ENCODE measurements around the gene MPHOSPH9.
"Not testable (repeated sequence)": the region's sequence is repeated elsewhere in the genome, so short reads cannot be mapped to it uniquely, and the experiment has no call there.

MPHOSPH9 gene

DNA sequence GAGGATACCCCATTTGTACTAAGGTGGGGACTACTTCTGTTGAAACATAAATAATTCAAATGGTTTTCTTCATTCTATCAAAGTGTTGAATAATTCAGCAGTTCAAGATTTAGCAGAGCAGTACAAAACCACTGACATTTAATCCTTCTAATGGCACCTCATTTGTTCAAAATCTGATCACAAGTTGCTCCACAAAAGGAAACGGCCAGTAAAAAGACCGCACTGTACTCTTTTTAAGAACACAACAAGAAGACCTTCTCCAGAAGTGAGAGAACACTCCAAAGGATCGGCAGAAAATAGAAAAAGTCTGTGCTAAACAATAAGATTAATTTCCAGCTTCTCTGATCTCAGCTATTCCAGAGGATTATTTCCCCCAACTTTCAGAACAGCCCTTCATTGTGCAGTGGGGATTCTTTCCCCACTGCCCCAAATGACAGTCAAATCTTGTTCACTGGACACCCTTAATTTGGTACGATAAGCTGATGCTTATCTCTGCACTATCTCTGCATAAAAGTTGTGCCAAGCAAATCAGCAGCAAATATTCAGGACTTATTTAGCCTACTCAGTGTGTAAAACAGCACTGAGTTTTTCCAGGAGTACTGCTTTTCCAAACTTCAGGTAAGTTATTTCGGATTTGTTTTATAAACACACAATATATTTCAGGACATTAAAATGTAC lies 5.2 kb downstream of the MPHOSPH9 start:
- DNase-seq (ENCODE audit: low read depth in 2 of 2): no peak

GRCh38 chr12:123225443-123225842 lies 7.5 kb downstream of the MPHOSPH9 start:
- DNase-seq (ENCODE audit: low read depth in 2 of 2): no peak

DNA sequence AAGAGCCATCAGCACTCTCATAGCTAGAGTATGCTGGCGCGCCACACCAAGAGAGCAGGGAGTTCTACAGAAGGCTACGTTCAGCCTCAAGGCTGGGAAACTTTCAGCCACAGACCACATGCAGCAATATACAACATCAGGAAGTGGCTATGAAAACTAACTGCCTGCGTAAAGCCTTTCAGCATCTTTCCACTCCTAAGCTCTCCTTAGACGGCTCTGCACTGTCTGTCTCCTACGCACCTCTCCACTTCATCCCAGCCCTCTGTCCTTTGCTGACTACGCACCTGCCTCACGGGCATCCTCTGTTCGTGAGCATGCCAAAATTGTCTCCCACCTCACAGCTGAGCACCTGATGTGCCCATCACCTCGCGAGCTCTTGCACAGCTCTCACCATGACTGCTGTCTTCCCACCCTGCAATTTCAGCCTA lies 9.7 kb downstream of the MPHOSPH9 start:
- DNase-seq (ENCODE audit: low read depth in 2 of 2): peak; percentile 33 to 45

DNA sequence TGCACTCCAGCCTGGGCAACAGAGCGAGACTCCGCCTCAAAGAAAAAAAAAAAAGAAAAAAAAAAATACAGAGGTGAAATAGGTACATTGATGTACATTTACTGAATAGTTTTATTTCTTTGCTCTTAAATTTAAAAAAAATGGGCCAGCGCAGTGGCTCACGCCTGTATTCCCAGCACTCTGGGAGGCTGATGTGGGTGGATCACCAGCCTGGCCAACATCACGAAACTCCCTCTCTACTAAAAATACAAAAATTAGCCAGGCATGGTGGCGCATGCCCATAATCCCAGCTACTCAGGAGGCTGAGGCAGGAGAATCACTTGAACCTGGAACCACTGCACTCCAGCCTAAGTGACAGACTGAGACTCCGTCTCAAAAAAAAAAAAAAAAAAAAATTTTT lies 25.1 kb downstream of the MPHOSPH9 start:
- DNase-seq (ENCODE audit: low read depth in 2 of 2): not testable (repeated sequence)

DNA sequence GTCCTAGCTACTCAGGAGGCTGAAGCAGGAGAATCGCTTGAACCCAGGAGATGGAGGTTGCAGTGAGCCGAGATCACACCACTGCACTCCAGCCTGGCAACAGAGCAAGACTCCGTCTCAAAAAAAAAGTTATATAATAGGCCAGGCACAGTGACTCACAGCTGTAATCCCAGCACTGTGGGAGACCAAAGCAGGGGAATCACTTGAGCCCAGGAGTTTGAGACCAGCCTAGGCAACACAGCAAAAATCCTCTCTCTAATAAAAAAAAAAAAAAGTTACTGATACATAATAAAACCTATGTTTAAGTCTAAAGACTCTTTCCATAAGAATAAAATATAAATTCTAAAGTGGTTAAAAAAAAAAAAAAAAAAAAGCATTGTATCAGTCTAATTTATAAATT lies 26.1 kb downstream of the MPHOSPH9 start:
- not testable (repeated sequence) for DNase-seq (ENCODE audit: low read depth in 2 of 2)

- peak in 1 of 2 donors; percentile 2 for DNase-seq (ENCODE audit: low read depth in 2 of 2)
Measured at GRCh38 chr12:123200414-123200813, 32.5 kb downstream of the MPHOSPH9 start.

GRCh38 chr12:123199936-123200335 lies 33.0 kb downstream of the MPHOSPH9 start:
- DNase-seq (ENCODE audit: low read depth in 2 of 2): no peak

DNA sequence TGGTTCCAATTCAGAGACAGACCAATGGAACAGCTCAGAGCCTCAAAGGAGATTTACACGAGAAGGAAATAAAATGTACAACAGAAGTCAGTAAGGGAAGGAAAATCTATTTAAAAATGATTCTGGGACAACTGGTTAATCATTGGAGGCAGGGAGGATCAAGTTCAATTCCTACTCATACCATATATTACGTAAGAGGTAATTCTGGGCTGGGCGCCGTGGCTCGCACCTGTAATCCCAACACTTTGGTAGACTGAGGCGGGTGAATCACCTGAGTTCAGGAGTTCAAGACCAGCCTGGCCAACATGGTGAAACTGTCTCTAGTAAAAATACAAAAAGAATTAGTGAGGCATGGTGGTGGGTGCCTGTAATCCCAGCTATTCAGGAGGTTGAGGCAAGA lies 45.3 kb downstream of the MPHOSPH9 start:
- no peak for DNase-seq (ENCODE audit: low read depth in 2 of 2)

- no peak for DNase-seq (ENCODE audit: low read depth in 2 of 2)
Measured at GRCh38 chr12:123180171-123180570, 52.8 kb downstream of the MPHOSPH9 start.

DNA sequence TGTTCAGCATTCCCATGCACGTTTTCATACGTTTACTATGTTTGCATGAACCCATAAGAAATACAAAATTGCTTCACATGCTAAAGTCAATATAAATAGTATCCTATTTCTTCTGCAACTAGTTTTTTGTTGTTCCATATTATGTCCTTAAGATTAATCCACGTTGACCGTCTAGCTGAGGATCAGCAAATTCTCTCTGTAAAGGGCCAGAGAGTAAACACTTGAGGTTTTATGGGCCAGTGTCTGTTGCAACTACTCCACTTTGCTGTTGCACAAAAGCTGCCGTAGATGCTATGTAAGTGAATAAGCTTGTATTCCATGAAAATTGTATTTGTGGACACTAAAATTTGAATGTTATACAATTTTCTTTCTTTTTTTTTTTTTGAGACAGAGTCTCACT lies 61.0 kb downstream of the MPHOSPH9 start:
- no peak for DNase-seq (ENCODE audit: low read depth in 2 of 2)

DNA sequence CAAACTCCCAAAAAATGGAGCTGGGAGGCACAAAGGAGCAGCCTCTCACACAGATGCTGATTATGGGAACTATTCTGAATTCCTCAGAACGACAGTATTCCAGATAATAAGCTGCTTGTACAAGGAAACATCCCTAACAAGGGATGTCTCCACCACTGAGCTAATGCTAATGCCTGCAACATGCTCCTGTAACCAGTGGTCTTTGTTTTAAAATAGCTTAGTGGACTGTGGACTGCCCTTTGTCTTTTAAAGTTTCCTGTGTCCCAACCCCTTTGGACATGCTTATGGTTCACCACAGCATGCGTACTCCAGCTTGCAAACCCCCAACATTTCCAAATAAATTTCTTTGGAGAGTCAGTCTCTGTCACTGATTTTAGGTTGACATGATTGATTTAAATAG lies 65.6 kb downstream of the MPHOSPH9 start:
- no peak for DNase-seq (ENCODE audit: low read depth in 2 of 2)

DNA sequence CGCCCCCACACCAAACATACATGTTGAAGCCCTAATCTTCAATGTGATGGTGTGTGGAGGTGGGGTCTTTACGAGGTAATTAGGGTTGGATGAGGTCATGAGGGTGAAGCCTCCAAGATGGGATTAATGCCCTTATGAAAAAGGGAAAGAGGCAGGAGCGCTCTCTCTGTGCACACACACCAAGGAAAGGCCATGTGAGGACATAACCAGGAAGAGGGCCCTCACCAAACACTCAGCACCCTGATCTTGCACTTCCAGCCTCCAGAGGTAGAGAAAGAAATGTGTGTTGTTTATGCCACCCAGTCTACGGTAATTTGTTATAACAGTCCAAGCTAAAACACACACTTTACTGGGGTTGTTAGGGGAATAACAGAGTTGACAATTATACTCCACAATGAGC lies 67.4 kb downstream of the MPHOSPH9 start:
- DNase-seq (ENCODE audit: low read depth in 2 of 2): no peak

DNA sequence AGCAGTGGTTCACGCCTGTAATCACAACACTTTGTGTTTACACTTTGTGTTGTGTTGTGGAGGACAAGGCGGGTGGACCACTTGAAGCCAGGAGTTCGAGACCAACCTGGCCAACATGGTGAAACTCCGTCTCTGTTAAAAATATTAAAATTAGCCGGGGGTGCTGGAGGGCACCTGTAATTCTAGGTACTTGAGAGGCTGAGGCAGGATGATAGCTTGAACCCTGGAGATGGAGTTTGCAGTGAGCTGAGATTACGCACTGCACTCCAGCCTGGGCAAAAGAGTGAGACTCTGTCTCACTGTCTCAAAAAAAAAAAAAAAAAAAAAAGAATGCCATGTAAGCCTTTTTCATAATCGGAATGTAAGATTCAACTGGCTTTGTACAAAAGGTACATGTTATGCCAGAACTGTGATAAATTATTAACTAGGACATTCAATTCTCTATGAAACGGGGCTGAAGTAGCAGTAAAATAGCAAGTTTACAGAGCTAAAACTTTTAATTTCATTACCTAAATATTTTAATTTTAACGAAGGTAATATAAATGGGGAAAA lies 68.2 kb downstream of the MPHOSPH9 start:
- no peak for DNase-seq (ENCODE audit: low read depth in 2 of 2)

GRCh38 chr12:123164222-123164621 lies 68.7 kb downstream of the MPHOSPH9 start:
- no peak for DNase-seq (ENCODE audit: low read depth in 2 of 2)

DNA sequence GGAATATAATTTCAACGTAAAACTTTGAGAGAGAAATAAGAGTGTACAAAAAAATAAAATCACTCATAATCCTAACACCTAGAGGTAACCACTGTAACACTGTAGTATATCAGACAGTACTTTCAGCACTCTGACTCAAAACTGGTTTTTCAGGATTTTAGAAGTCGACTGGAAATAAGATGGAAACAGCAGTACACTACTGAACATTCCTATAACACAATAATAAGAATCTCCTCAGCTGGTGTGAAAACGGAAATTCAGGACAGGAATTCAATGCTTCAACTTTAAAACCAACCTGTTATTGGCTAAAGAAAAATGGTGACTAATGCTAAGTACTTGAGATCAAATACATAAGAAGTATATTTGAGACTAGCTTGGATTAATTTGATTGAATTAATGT lies 69.7 kb downstream of the MPHOSPH9 start:
- no peak for DNase-seq (ENCODE audit: low read depth in 2 of 2)

GRCh38 chr12:123160801-123161487 lies 72.0 kb downstream of the MPHOSPH9 start:
- no peak for DNase-seq (ENCODE audit: low read depth in 2 of 2)

- no peak for DNase-seq (ENCODE audit: low read depth in 2 of 2)
Measured at GRCh38 chr12:123153906-123154305, 79.0 kb downstream of the MPHOSPH9 start.

DNA sequence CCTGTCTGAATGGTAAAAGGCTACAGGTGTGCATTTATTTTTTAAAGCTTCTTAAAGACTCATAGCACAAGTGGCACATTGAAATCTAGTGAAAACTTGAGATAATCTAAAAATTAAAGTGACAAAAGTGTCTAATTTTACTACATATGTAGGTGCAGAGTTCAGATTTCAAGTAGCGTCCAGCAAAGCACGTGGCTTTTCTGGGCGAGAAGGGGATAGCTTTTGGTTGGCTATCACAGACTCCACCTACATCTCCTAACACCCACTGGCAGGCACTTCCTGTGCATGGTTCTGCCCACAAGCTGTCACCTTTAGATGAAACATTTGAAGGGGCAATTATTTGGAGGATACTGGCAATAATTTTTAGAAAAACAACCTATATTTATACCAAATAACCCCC lies 80.1 kb downstream of the MPHOSPH9 start:
- DNase-seq (ENCODE audit: low read depth in 2 of 2): no peak

DNA sequence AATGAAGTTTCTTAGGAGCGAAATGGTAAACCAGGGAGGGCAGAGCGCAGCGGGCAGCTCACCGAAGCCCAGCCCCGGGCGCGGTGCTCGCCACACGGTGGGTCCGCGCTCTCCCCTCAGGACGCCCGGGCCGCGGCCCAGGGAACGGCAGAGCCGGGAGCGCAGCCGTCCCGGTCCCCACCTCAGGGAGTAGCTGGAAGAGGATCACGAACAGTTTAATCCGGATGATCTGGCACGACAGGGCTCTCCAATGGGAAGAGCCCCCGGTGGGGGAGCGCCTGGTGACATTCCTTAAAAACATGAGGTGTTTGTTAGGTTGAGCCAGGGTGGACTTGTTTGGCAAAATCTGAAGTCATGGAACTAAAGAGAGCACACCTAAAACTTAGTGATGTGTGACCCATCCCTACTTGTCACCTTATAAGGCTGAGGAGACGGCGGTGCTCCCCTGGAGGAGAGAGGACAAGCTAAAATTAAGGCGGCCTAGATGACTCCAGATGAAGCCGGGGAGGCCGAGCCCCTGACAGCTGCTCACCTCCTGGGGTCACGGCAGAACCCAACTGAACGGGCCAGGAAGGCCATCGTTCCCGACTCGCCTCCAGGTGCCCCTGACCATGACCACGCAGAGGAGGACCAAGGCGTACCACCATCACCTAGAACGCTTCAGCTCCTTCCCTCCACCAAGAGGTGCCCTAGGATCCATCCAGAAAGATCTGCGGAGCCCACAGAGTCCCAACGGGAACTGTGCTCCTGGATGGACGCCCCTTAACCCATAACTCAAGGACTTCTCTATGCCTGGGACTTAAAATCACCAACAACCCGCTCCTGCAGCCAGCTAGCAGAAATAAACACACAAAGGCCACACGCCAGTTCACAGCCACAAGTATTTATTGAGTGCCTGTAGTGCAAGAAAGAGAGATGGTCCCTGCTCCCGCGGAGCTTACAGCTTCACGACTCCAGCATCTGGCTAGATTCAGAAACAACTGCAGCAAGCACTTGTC lies 81.2 kb downstream of the MPHOSPH9 start:
- DNase-seq (ENCODE audit: low read depth in 2 of 2): no peak

DNA sequence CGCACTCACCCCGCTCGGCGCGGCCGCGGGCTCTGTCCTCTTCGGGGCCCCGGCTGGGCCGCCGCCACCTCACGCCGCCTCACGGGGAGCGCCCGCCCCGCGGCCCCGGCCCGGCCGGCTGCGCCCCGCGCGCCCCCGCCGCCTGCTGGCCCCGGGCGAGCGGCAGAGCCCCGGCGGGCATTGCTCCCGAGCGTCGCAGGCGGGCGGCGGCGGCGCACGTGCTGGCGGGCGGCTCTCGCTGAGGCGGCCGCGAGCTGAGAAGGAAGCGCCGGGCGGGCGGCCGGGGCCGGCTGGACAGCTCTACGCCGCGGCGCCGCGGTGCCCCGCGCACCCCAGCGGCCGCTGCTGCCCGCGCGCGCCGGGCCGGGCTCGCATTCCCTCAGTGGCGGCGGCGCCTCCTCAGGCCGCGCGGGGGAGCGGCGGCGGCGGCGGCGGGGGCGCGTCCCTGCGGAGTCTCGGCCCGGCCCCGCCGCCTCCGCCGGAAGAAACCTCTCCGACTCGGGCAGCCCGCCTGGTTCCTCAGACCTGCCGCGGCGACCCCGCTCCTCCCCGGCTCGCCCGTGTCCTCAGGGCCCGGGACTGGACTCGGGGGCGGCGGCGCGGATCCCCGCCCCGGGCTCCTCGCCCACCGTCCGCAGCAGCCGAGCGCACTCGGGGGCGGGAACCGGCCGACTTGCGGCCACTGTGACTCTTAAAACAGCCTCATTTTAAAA lies 82.0 kb downstream of the MPHOSPH9 start, which contains the start of gene PITPNM2:
TSS of gene PITPNM2 (minus strand) at position 347 of the 713 bp plus-strand sequence. CDS start 116,500 bp downstream, outside the sequence.
- DNase-seq (ENCODE audit: low read depth in 2 of 2): peak; percentile 30 to 43

DNA sequence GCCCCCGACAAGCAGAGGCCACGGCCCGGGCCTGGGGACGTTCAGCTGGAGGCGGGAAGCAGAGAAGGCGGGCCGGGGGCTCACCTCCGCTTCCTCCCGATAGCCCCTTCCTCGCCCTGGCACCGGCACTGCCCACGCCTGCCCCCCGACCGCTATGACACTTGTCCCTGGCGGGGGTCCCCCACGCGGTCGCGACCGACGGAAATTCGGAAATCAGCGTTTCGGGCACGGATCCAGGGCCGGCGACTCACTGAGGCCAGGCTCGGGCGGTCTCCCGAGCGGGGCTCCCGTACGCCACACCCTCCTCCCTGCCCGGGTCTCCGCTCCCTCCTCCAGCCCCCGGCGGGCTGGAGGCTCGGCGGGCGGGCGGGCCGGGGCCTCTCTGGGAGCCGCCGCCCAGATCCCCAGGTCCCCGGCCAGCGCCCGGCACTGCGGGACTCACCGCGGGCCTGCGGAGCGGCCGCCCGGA lies 82.6 kb downstream of the MPHOSPH9 start:
- peak in 1 of 2 donors; percentile 12 for DNase-seq (ENCODE audit: low read depth in 2 of 2)
